ENCODE measurements around the gene CRTAC1.

CRTAC1 gene

GRCh38 chr10:97964748-97965147 is 65.7 kb downstream of the CRTAC1 start:
- DNase-seq, result no peak

DNA sequence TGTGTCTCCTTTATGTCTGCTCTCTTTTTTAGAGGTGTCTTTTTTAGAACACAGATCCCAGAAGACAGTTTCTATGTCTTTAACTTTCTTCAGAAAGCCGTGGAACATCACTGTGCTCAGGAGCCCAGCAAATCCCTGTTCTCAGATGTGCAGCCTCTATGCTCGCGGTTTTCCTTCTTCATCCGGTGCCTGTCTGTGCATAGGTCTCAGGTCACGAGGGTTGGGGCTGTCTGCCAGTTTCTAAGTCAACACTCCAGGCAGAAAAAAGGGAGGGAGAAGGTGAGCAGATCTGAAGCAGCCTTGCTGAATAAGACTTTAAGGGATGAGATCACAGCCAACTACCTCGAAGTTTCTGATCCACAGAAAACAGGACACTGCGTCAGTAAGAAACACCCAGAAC is 68.5 kb downstream of the CRTAC1 start:
- no peak for DNase-seq

GRCh38 chr10:97960269-97961056 is 70.0 kb downstream of the CRTAC1 start:
- DNase-seq, result no peak

DNA sequence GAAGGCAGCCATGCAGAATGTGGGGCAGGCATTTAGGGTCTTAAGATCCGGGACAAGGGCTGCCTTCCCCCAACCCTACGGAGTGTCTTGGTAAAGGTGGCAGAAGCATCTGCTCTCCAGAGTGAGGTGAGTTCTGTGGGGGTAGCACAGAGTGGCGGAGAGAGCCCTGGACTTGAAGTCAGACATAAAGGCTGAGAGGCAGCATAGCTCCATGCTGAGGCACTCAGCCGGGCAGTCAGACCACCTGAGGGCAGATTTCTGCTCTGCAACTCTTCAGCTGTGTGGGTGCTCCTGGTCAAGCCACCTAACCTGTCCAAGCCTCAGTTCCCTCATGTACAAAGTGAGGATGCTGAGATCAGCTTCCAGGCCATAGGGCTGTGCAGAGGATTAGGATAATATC is 81.0 kb downstream of the CRTAC1 start:
- no peak for DNase-seq

GRCh38 chr10:97948822-97949221 is 81.6 kb downstream of the CRTAC1 start:
- no peak for DNase-seq

DNA sequence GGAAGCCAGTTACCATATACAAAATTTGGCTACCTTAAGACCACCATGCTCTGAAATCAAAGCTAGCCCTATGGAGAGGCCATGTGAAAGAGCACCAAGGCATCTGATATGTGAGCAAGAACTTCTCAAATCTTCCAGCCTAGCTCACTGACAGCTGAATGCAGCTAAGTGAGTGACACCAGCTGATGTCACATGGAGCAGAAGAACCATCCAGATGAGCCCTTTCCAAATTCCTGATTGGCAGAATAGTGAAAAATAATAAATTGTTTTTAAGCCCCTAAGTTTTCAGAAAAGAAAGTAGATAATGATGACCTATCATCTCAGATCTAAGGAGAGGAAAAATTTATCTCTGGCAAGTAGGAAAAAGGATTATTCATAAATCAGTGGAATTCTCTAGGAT is 85.6 kb downstream of the CRTAC1 start:
- no peak for DNase-seq

- no peak for DNase-seq
These were observed 87.1 kb downstream of the CRTAC1 start for GRCh38 chr10:97943294-97943693.

- DNase-seq, result no peak
These were observed 89.9 kb downstream of the CRTAC1 start for GRCh38 chr10:97940534-97940933.

DNA sequence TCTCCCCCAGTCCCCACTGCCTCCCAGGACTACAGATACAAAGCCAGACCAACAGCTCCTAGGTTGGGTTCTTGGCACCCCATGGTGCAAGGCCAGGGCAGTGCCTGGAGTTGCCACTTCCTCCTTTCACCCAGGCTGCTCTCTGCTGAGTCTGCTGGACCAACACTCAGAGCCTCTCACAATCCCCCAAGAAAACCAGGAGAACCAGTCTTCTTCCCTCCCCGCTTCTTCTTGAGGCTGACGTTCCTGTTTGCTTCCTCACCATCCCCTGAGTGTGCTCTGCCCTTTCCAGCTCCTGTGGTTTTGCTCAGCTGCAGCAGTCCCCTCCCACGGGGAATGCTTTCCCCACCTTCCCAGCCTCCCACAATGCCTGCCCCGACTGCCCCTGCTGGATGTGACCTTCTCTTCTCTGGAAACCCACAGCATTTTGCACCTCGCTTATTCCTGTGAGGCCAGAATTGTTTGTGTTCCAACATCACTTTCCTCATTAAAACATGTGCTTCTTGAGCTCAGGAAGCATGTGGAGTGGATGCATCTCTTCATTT is 90.9 kb downstream of the CRTAC1 start:
- no peak for DNase-seq

DNA sequence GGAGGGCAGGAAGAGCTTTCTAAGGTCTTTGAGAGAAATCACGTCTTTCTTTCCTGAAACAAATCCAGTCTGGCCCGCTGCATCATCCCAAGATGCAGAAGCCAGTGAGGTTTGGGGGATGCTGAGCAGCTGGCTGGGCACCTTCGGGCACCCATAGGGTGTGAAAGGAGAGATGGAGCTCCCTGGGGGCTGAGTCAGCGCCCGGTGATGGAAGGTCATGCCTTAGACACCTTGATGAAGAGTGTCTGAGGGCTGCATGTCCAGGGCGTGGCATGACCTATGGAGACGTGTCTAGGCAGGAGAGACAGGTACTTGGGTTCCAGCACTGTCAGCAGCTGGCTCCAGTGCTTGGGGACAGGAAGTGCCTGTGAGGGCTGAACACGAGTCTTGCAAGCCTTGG is 92.5 kb downstream of the CRTAC1 start:
- DNase-seq, result no peak

DNA sequence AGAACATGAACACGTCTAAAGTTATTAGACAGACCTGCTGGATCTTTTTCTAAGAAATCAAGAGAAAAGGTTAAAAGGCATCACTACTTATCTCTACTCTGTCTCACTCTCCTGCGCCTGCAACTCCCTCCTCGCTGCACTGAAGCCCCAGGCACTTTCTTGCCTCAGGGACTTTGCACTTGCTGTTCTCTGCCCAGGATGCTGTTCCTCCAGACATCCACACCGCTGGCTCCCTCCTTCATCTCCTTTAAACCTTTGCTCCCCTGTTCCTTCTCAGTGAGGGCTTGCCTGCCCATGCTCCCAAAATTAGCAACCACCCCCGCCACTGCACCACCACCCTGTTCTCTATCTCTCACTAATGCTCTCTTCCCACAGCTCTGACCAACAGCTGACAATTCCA is 93.4 kb downstream of the CRTAC1 start:
- DNase-seq, result no peak

- no peak for DNase-seq
These were observed 94.3 kb downstream of the CRTAC1 start for GRCh38 chr10:97936126-97936525.

- DNase-seq, result no peak
These were observed 97.4 kb downstream of the CRTAC1 start for GRCh38 chr10:97932932-97933530.

GRCh38 chr10:97931041-97931440 is 99.4 kb downstream of the CRTAC1 start:
- no peak for DNase-seq

DNA sequence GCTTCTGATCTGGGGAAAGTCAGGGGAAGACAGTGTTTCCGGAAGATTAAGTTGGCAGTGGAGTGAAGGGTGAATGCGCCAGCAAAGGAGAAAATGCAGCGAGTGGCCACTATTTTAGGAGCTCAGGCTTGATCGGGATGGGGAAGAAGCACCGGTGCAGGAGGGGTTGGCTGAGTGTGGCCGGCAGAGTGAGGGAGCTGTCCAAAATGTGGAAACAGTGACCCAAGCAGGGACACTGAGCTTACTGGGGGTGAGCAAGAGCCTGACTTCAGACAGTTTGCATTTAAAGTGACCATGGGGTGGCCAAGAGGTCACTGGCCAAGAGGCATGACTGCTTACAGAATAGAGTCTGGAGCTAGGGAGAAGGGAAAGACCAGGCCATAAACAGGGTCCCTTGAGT is 101.5 kb downstream of the CRTAC1 start:
- no peak for DNase-seq

GRCh38 chr10:97927622-97928021 is 102.8 kb downstream of the CRTAC1 start:
- DNase-seq, result no peak

- DNase-seq, result no peak
These were observed 104.4 kb downstream of the CRTAC1 start for GRCh38 chr10:97926055-97926454.

DNA sequence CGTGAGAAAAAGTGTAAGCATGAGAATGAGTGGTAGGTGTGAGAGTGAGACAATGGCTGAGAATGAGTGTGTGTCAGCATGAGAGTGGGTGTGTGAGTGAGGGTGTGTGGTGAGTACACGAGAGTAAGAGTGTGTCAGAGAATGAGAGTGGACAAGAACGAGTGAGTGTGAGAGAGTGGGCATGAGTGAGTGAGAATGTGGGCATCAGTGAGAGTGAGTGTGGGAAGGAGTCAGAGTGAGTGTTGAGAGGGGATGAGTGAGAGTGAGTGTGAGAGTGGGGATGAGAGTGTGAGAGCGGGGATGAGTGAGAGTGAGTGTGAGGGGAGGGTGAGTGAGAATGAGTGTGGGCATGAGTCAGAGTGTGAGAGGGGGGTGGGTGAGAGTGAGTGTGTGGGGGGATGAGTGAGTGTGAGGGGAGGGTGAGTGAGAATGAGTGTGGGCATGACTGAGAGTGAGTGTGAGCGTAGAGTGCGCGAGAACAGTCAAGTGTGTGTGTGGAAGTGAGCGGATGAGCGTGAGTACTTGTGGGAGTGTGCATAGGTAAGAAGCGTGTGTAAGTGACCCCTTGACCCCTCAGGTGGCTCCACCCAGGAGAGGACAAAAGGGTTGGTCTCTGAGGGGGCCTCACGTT is 105.0 kb downstream of the CRTAC1 start:
- no peak for DNase-seq

- DNase-seq, result no peak
These were observed 105.7 kb downstream of the CRTAC1 start for GRCh38 chr10:97924678-97925077.

DNA sequence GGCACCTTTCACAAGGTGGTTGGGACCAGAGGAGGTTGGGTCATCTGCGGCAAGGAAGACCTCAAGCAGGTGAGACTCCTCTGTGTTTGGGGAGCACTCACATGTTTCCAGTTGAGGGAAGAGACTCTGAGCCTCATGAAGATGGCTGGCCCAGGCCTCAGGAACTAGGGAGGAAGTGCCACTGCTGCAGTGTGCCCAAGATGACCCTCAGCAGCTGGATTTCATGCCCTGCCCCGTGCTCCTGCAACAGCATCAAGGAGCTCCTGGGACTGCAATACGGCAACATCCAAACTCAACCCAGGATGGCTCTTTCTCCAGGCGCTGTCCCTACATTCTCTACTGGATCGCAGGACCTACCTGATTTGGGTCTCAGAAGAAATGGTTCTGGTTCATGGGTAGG is 106.9 kb downstream of the CRTAC1 start:
- DNase-seq, result no peak

- no peak for DNase-seq
These were observed 107.4 kb downstream of the CRTAC1 start for GRCh38 chr10:97923057-97923456.

GRCh38 chr10:97922022-97922758 is 108.2 kb downstream of the CRTAC1 start:
- DNase-seq, result no peak

- no peak for DNase-seq
These were observed 108.8 kb downstream of the CRTAC1 start for GRCh38 chr10:97921581-97922021.

All from GOT3 (cell line).